Mammary epithelial cell (primary cell): ENCODE results near the gene DIABLO.

ENCODE experiments used
- EZH2 ChIP-seq: IDR thresholded peaks from 2 replicates; pipeline ENCODE4 v1.6.1; 2012; ENCODE audit warnings: low read length, inconsistent platforms, borderline replicate concordance
- TF ChIP-seq, protein P1 (sequence below), 2 donors: IDR thresholded peaks in 1 of 2; conservative IDR thresholded peaks in 1 of 2; 2 replicates each; pipeline ENCODE4 v1.5.1; 2011 to 2012; ENCODE audit warnings: inconsistent platforms in 2 of 2, low read length in 2 of 2, mild to moderate bottlenecking in 2 of 2, control low read depth in 1 of 2, low read depth in 1 of 2; ENCODE audit not compliant: insufficient read depth in 1 of 2; ENCODE audit errors: extremely low read depth in 1 of 2

DNA sequence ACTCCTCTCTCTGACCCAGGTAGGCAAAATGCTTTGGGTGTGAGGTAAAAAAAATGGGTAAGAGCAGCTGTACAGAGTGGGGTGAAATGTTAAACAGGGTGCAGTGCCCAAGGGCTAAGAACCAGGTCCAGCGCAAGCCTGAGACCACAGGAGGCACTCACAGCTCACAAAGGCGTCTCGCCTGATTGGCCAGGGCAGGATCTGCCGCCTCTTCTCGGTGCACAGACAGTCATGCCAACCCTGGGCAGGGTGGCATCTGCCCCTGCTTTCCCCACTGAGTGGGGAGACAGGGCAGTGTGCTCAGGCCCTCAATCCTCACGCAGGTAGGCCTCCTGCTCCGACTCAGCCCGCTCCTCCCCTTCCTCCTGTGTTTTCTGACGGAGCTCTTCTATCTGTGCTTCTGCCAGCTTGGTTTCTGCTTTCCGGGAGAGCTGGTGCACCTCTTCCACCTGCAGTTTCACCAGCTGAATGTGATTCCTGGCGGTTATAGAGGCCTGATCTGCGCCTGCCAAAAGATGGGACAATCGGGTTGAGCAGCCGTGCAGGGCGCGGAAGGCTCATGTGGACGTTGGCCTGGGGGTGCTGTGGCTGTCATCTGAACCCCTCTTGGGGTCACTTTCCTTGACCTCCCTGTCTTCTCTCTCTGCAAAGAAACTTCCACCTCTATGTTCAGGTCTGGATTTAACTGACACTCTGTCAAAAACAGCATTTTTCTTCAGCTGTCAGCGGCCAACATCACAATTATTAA lies 17.6 kb downstream of the DIABLO start:
- TF ChIP-seq, protein P1, sequence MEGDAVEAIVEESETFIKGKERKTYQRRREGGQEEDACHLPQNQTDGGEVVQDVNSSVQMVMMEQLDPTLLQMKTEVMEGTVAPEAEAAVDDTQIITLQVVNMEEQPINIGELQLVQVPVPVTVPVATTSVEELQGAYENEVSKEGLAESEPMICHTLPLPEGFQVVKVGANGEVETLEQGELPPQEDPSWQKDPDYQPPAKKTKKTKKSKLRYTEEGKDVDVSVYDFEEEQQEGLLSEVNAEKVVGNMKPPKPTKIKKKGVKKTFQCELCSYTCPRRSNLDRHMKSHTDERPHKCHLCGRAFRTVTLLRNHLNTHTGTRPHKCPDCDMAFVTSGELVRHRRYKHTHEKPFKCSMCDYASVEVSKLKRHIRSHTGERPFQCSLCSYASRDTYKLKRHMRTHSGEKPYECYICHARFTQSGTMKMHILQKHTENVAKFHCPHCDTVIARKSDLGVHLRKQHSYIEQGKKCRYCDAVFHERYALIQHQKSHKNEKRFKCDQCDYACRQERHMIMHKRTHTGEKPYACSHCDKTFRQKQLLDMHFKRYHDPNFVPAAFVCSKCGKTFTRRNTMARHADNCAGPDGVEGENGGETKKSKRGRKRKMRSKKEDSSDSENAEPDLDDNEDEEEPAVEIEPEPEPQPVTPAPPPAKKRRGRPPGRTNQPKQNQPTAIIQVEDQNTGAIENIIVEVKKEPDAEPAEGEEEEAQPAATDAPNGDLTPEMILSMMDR (conservative IDR thresholded peaks at IDR 0.05 in 1 of 2, IDR thresholded peaks at IDR 0.05 in 1 of 2; ENCODE audit: extremely low read depth in 1 of 2, insufficient read depth in 1 of 2, low read depth in 1 of 2, low read length in 2 of 2) = no peak
- TF ChIP-seq EZH2 = no peak
